Uterus (tissue), 4 donors: Measurements from ENCODE around the gene HM13. TPM values are rescaled to one million over a fixed set of nuclear protein-coding genes. Genes with fewer than 3 reads are reported as not detected.

Experiments
- DNase-seq, 2 donors: peaks; one replicate each; pipeline ENCODE4 v3.0.0-alpha.2; 2019 to 2020
- H3K27ac ChIP-seq, 2 donors: fragments of 200-600 bp; sonication (generic); 1 replicate in 1 of 2; 2 replicates in 1 of 2; pipeline ENCODE4 v1.5.1; 2016 to 2018
- H3K27me3 ChIP-seq, 2 donors: fragments of 200-600 bp; sonication (generic); one replicate each; pipeline ENCODE4 v1.5.1; 2018 to 2019; ENCODE audit warnings: control low read depth in 1 of 2
- H3K36me3 ChIP-seq, 2 donors: fragments of 200-600 bp; sonication (generic); one replicate each; pipeline ENCODE4 v1.5.1; 2019; ENCODE audit warnings: control low read depth in 1 of 2
- H3K4me1 ChIP-seq, 2 donors: fragments of 200-600 bp; sonication (generic); one replicate each; pipeline ENCODE4 v1.5.1; 2018 to 2019; ENCODE audit warnings: control low read depth in 1 of 2
- H3K4me3 ChIP-seq, 2 donors: fragments of 200-600 bp; sonication (generic); 1 replicate in 1 of 2; 2 replicates in 1 of 2; pipeline ENCODE4 v1.5.1; 2018 to 2019; ENCODE audit warnings: mild to moderate bottlenecking in 1 of 2
- H3K9me3 ChIP-seq, 2 donors: fragments of 200-600 bp; sonication (generic); one replicate each; pipeline ENCODE4 v1.5.1; 2019; ENCODE audit warnings: control low read depth in 1 of 2
- CTCF ChIP-seq, 4 experiments: fragments of 200-600 bp in 2 of 4; fragments of 450-650 bp in 2 of 4; sonication (generic) in 2 of 4; IDR thresholded peaks; one replicate each; pipeline ENCODE4 v1.5.1; 2016 to 2019; ENCODE audit warnings: antibody characterized with exemption in 4 of 4, mild to moderate bottlenecking in 2 of 4, moderate library complexity in 1 of 4
- POLR2A ChIP-seq, 2 donors: fragments of 450-650 bp; IDR thresholded peaks; one replicate each; pipeline ENCODE4 v1.6.1; 2016; ENCODE audit warnings: antibody characterized with exemption in 2 of 2, mild to moderate bottlenecking in 1 of 2, moderate library complexity in 1 of 2
- intact Hi-C: fragments of 100-400 bp; cut with DNase I; formaldehyde crosslinking; loops from one replicate; pipeline ENCODE4 v1.15.1; 2023; ENCODE audit warnings: low total_unique reads
- total RNA-seq, 4 donors: library from RNA; depleted of rRNA in 3 of 4; stranded (reverse); fragments of >200 nt in 3 of 4; gene quantifications; one replicate each; pipeline versions ENCODE4 v1.1.0 to v1.2.4, GENCODE V29; 2014 to 2023
- donor health status: DM: yes; HTN: yes; CAD: no.

Gene HM13
- total RNA-seq, 4 donors from 2014 or later = 40.7 to 147 (median 56.0) TPM

- no peaks in the 10 kb centered on the region for H3K36me3 ChIP-seq
- no peaks in the 10 kb centered on the region for H3K27me3 ChIP-seq
- no peaks in the 10 kb centered on the region for H3K4me1 ChIP-seq
- no peak for TF ChIP-seq POLR2A (IDR thresholded peaks at IDR 0.05)
- no peak for TF ChIP-seq CTCF (IDR thresholded peaks at IDR 0.05)
- peak overlapping the region; percentile 36 to 44 for H3K4me3 ChIP-seq
- H3K27ac ChIP-seq = peak overlapping the region; percentile 80 to 84
- intact Hi-C loops = no loop called here
- DNase-seq = no peak
- no peaks in the 10 kb centered on the region for H3K9me3 ChIP-seq
These were observed 33.6 kb downstream of the HM13 start for GRCh38 chr20:31547720-31548298.

GRCh38 chr20:31548820-31549512, 34.7 kb downstream of the HM13 start:
- no peak for TF ChIP-seq POLR2A (IDR thresholded peaks at IDR 0.05)
- TF ChIP-seq CTCF (IDR thresholded peaks at IDR 0.05) = no peak
- Histone ChIP-seq H3K9me3 (no peaks in the 10 kb centered on the region), H3K4me1 (no peaks in the 10 kb centered on the region), H3K4me3 (no peak overlapping the region), H3K36me3 (no peaks in the 10 kb centered on the region), H3K27me3 (no peaks in the 10 kb centered on the region), H3K27ac (no peak overlapping the region)
- DNase-seq = no peak
- intact Hi-C loops = no loop called here

- Histone ChIP-seq H3K4me1 (no peaks in the 10 kb centered on the region), H3K27me3 (no peaks in the 10 kb centered on the region), H3K27ac (no peak overlapping the region), H3K36me3 (no peaks in the 10 kb centered on the region), H3K9me3 (no peaks in the 10 kb centered on the region), H3K4me3 (no peak overlapping the region)
- intact Hi-C loops = no loop called here
- DNase-seq = no peak
- TF ChIP-seq POLR2A (IDR thresholded peaks at IDR 0.05) = no peak
These were observed 35.3 kb downstream of the HM13 start for GRCh38 chr20:31549513-31549880.

- Histone ChIP-seq H3K36me3 (no peaks in the 10 kb centered on the region), H3K4me3 (no peak overlapping the region), H3K9me3 (no peaks in the 10 kb centered on the region), H3K27me3 (no peaks in the 10 kb centered on the region), H3K4me1 (no peaks in the 10 kb centered on the region), H3K27ac (no peak overlapping the region)
- intact Hi-C loops = no loop called here
- TF ChIP-seq CTCF (IDR thresholded peaks at IDR 0.05) (no peak), POLR2A (IDR thresholded peaks at IDR 0.05) (no peak)
- no peak for DNase-seq
These were observed 35.9 kb downstream of the HM13 start for GRCh38 chr20:31550099-31550498.

GRCh38 chr20:31551163-31552081, 37.2 kb downstream of the HM13 start:
- H3K27ac ChIP-seq = no peak overlapping the region
- intact Hi-C loops = no loop called here
- DNase-seq = no peak

More at GRCh38 chr20:31551163-31552081, 37.2 kb downstream of the HM13 start:
- H3K36me3 ChIP-seq = no peaks in the 10 kb centered on the region
- H3K9me3 ChIP-seq = no peaks in the 10 kb centered on the region
- no peaks in the 10 kb centered on the region for H3K27me3 ChIP-seq
- TF ChIP-seq CTCF (IDR thresholded peaks at IDR 0.05) = no peak
- TF ChIP-seq POLR2A (IDR thresholded peaks at IDR 0.05) = no peak
- no peaks in the 10 kb centered on the region for H3K4me1 ChIP-seq
- H3K4me3 ChIP-seq = no peak overlapping the region
